ENCODE results near the gene DYRK1A.

The DYRK1A gene

GRCh38 chr21:37452227-37452626 is 85.7 kb downstream of the DYRK1A start:
- DNase-seq: peak; percentile 95

- no peak for DNase-seq
Observed at GRCh38 chr21:37453350-37453749, 86.8 kb downstream of the DYRK1A start.

DNA sequence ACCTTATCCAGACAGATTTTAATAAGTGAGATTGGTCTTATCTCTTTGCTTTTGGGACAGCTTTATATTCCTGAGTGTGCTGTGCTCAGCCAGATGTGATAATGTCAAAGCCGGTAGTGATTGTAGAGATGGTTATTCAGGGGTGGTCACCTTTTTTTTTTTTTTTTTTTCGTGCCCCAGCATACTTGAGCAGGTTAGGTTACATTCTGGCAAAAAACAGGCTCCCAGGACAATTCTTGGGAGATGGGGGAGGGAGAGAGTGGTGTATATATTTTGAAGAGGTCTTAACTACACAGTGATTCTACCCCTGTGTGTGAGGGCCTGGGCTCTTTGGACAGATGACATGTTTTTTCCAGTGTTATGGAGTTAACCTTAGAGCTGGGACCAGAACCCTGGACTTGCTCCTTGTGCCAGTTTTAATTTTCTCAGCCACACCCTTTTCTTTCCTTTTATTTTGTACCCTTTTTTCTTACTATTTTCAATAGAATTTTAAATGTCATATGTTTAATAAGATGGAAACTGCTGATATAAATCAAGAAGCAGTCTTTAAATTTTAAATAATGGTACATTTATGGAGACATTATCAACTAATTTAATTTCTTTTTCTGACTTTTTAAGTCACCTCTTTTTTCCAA is 88.4 kb downstream of the DYRK1A start:
- DNase-seq: no peak

GRCh38 chr21:37455504-37455911 is 88.9 kb downstream of the DYRK1A start:
- no peak for DNase-seq

DNA sequence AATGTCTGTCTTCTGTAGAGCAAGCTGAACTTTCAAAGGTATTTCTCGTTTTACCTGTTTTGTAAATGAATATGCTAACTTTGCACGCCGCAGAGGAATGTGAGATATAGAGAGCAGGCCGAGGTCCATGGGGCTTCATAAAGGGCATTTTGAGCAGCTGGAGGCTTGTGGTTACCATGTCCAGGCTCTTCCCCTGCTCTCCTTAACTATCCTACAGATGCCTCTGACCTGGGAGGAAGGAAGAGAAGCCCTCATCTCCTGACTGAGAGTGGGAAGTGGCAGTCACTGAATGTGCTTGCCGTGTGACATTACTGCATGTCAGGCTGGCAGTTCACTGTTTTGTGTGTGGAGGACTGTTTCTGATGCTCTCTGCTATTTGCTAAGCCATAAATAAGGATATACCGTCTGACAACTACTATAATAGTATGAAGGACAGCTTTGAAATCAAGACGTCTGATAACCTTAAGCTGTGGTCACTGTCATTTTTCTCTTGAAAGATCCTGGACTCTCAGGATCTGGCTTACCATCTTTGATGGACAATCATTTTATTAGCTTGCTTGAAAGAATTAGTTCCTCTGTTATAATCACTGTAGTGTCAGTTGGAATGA is 92.2 kb downstream of the DYRK1A start:
- DNase-seq: no peak

- peak; percentile 63 for DNase-seq
Observed at GRCh38 chr21:37459575-37459974, 93.0 kb downstream of the DYRK1A start.

- no peak for DNase-seq
Observed at GRCh38 chr21:37460196-37460595, 93.6 kb downstream of the DYRK1A start.

DNA sequence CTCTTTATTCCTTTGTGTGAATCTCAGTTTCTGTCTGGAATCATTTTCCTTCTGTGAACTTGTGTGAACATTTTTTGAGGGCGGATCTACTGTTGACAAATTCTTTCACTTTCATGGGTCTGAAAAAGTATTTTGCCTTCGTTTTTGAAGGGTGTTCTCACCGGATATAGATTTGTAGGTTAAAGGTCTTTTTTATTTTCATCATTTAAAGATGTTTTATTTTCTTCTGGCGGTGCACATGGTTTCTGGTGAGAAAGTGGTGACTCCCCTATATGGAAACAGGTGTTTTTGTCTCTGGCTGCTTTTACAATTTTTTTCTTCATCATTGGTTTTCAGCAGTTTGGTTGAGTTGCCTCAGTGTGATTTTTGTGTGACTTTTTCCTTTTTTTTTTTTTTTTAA is 94.9 kb downstream of the DYRK1A start:
- DNase-seq: no peak

- no peak for DNase-seq
Observed at GRCh38 chr21:37462087-37462861, 95.7 kb downstream of the DYRK1A start.

GRCh38 chr21:37463083-37463801 is 96.7 kb downstream of the DYRK1A start:
- peak; percentile 60 for DNase-seq

DNA sequence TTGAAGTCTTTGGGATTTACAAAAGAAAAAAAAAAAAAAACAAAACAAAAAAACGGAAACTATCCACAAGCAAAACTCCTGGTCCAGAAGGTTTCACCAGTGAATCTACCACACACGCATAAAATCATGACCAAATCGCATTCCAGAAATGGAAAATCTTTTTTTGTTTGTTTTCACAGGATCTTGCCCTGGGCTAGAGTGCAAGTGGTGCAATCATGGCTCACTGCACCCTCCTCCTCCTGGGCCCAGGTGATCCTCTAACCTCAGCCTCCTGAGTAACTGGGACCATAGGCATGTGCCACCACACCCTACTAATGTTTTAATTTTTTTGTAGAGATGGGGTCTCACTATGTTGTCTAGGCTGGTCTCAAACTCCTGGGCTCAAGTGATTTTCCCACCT is 100.5 kb downstream of the DYRK1A start:
- DNase-seq: no peak

DNA sequence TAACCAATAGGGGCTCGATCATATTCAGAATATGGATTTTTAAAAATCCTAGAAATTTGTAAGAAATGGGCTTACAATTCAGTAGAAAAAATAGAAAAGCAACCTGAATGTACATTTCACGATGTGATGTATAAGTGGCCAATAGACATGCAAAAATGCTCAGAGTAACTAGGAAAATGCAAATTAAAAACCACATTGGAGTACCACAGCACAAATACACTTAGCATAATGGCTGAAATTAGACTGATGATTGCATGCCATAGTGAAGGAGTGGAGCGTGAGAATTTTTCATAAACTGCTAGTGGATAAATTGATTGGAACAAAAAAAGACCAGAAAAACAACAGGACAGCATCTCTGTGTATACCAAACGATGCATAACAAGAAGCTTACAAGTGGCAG is 102.3 kb downstream of the DYRK1A start:
- no peak for DNase-seq

DNA sequence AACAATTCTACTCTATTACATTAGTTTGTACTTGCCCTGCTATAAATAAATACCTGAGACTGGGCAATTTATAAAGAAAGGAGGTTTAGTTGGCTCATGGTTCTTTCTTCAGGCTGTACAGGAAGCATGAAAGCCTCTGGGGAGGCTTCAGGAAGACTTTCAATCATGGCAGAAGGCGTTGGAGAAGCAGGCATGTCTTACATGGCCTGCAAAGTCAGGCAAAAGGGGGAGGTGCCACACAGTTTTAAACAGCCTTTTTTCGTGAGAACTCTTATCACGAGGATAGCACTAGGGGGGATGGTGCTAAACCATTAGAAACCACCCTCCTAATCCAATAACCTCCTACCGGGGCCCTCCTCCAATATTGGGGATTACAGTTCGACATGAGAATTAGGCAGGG is 102.9 kb downstream of the DYRK1A start:
- DNase-seq: no peak

- no peak for DNase-seq
Observed at GRCh38 chr21:37472581-37472980, 106.0 kb downstream of the DYRK1A start.

DNA sequence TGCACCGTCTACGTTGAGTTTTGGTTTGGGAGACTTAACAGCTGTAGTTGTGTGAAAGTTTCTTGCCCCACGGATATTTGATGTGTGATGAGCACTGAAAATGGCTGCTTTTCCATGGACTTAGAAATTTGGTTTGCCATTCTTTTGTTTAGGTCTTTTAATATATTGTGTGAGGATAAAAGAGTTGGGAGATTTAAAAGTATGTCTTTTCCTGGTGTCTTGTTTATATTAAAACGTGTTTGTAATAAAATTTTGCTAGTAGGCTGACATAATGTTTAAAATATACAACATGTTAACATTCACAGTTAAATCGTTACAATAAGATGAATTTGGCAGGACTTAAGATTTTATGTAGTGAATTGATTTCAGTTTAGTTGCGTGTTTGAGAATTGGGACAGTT is 106.9 kb downstream of the DYRK1A start:
- DNase-seq: no peak

DNA sequence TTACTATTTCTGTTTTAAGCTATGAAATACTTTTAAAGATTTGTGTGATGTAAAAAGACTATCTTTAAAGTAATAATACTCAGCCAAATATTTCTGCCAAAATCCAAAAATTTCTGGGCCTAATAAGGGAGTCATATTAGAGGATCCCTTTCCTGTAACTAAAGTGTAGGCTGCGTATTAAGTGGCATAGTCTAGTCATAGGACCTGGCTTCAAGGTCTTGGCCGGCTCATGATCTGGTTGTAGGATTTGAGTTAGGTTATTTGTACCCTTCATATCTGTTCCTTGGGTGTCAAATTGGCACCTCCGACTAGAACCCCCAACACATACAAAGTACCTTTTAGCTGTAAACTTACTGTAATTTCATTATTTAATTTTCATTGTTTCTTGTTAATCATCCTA is 107.8 kb downstream of the DYRK1A start:
- DNase-seq: no peak

DNA sequence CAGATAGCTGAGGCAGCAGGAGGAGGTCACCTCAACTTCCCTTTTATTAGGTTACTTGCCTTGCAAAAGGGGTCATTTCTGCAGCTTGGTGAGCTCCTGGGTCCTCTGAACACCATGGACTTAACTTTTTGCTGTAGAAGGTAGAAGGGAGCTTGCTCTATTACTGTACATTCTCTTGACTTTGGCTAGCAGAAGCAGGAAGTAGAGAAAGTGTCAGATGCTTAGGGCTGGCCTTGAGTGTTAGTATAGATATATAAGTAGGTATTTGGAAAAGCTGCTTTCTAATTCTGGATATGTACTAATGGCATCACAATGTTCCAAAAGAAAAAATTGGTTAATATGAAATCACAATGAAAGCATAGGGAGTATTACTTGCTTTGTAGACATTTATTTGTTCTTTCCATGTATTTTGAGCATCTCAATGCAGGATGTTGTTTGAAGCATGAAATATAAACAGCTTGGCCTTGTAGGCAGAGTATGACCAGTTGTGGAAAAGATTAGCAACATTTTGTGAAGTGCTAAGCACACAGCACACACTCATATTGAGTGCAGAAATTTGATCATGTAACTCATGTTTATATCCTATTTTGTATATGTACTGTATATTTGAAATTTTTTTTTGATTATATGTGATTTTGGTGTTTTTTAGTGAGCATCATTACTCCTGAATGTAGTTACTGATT is 108.8 kb downstream of the DYRK1A start:
- DNase-seq: no peak

- DNase-seq: no peak
Observed at GRCh38 chr21:37478794-37479193, 112.2 kb downstream of the DYRK1A start.

DNA sequence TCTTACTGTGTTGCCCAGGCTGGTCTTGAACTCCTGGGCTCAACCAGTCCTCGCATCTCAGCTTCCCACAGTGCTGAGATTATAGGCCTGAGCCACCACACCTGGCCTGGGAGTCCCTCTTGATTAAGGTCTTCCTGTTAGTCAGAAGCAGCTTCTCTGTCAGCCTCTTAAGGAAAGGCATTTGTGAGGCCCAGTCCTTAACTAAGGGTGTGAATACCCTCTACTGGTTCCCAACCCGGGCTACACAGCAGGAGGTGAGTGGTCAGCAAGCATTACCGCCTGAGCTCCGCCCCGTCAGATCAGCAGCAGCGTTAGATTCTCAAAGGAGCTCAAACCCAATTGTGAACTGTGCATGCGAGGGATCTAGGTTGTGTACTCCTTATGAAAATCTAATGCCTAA is 117.2 kb downstream of the DYRK1A start:
- DNase-seq: no peak

DNA sequence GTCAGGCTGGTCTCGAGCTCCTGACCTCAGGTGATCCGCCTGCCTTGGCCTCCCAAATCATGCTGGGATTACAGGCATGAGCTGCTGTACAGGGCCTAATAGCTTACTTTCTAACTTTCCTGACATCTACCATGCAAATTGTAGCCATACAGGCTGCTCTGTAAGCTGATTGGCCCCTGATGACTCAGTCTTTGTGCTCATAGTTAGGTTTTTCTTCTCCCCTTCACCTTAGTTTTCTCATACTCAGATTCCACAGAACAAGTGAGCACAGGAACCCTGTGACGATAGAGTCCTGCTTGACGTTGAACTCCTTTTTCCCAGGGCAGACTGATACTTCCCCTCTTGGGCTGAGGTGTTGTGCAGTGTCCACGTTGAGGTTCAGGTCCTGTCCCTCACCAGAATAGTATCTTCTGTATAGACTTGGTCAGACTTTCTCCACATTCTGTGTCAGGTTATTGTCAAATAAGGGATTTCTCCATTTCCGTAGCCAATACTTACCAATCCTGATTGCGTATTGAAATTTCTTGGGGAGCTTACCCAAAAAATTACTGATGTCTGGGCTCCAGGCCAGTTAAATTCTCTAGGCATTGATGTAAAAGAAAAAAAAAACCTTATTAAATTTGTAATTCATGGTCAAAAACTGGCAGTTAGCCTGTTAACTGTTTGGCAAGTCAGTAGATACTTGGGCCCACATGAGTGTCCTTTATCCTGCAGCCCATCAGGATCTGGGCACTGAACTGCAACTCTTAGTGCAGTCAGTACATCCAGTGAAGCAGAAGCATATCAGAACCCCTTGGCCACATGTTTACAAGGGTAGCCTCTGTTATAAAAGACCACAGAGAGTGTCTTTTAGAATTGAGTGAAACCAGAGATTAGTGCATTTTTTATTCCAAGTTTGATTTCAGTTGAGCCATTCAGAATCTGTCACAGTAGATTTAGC is 118.2 kb downstream of the DYRK1A start:
- no peak for DNase-seq

GRCh38 chr21:37489553-37489952 is 123.0 kb downstream of the DYRK1A start:
- DNase-seq: no peak

GRCh38 chr21:37490084-37490483 is 123.5 kb downstream of the DYRK1A start:
- DNase-seq: no peak

Measured in fibroblast of skin of right quadriceps (primary cell).